Adrenal gland (tissue), 12 donors: ENCODE measurements around the gene RHEX. TPM values are rescaled to one million over a fixed set of nuclear protein-coding genes. Genes with fewer than 3 reads are reported as not detected.

Source experiments
- DNase-seq, 7 donors: peaks; one replicate each; pipeline ENCODE4 v3.0.0-alpha.2; 2019 to 2020
- H3K27ac ChIP-seq, 5 donors: fragments of 200-600 bp; sonication (generic) in 4 of 5; 1 replicate in 3 of 5; 2 replicates in 2 of 5; pipeline versions ENCODE4 v1.5.1 to v1.8.0; 2016 to 2020; ENCODE audit warnings: mild to moderate bottlenecking in 1 of 5
- H3K27me3 ChIP-seq: fragments of 200-600 bp; 2 replicates; pipeline ENCODE4 v1.8.0; 2021
- H3K36me3 ChIP-seq, 2 donors: fragments of 200-600 bp; replicated peaks in 1 of 2; 1 replicate in 1 of 2; 2 replicates in 1 of 2; pipeline versions ENCODE4 v1.5.1 to v1.8.0; 2018 to 2022
- H3K4me1 ChIP-seq, 2 donors: fragments of 200-600 bp; replicated peaks in 1 of 2; 1 replicate in 1 of 2; 2 replicates in 1 of 2; pipeline versions ENCODE4 v1.5.1 to v1.8.0; 2018 to 2021
- H3K4me3 ChIP-seq, 4 donors: fragments of 200-600 bp; sonication (generic) in 3 of 4; one replicate each; pipeline ENCODE4 v1.5.1; 2016 to 2018
- H3K9me3 ChIP-seq, 3 donors: fragments of 200-600 bp; sonication (generic) in 1 of 3; replicated peaks in 1 of 3; 1 replicate in 2 of 3; 2 replicates in 1 of 3; pipeline versions ENCODE4 v1.5.1 to v1.8.0; 2016 to 2021
- CTCF ChIP-seq, 6 experiments: fragments of 450-650 bp in 4 of 6; fragments of 200-600 bp in 2 of 6; sonication (generic) in 1 of 6; IDR thresholded peaks; 1 replicate in 5 of 6; 2 replicates in 1 of 6; pipeline versions ENCODE4 v1.5.1 to v1.8.0; 2016 to 2021; ENCODE audit warnings: antibody characterized with exemption in 6 of 6, mild to moderate bottlenecking in 2 of 6, moderate library complexity in 1 of 6
- POLR2A ChIP-seq, 2 donors: fragments of 450-650 bp; IDR thresholded peaks; one replicate each; pipeline ENCODE4 v1.6.1; 2017; ENCODE audit warnings: antibody characterized with exemption in 2 of 2, mild to moderate bottlenecking in 2 of 2, moderate library complexity in 1 of 2
- WGBS, 4 donors: extraction: QIAGEN DNeasy Blood & Tissue Kit in 2 of 4; methylation state at CpG; one replicate each; pipeline versions ENCODE4 v1.1.5 to v1.1.7; 2013 to 2017; 5-methylcytosine and 5-hydroxymethylcytosine counted together
- intact Hi-C, 2 donors: fragments of 100-400 bp; cut with DNase I; formaldehyde crosslinking; loops; one replicate each; pipeline versions ENCODE4 v1.14.1 to v1.15.0; 2022 to 2023
- polyA plus RNA-seq, 3 donors: library from polyadenylated mRNA; stranded (reverse); fragments of 200-250 nt in 2 of 3; fragments of 350-450 nt in 1 of 3; fragmentation: Illumina TruSeq in 1 of 3; extraction: RNeasy Lipid Tissue Mini Kit (QIAGEN cat#74804) in 1 of 3; gene quantifications; one replicate each; pipeline ENCODE4 v1.2.3, GENCODE V29; 2013 to 2014
- total RNA-seq, 9 donors: library from RNA; depleted of rRNA in 4 of 9; stranded (reverse); fragments of >200 nt in 4 of 9; fragments of 120-200 nt in 1 of 9; fragmentation: NEBNext Ultra II Directional in 1 of 9; extraction: Animal tissue kit (Norgen Biotek cat#: 25700) in 1 of 9; gene quantifications; one replicate each; pipeline versions ENCODE4 v1.1.0 to v1.2.4, GENCODE V29; 2013 to 2023
- donor health status: healthy with polysubstance abuse.
- donor health status: Bipolar disorder and iron deficiency.
- donor health status: DM: yes; HTN: yes; CAD: no.
- donor health status: DM: no; HTN: no; CAD: no.
- donor health status: DM: no; HTN: no; CAD: no.
- donor health status: DM: yes; HTN: yes; CAD: no.

Gene RHEX
- total and polyA plus RNA-seq, 12 donors = 0.13 to 0.33 (median 0.17) TPM; not detected in 9

DNA sequence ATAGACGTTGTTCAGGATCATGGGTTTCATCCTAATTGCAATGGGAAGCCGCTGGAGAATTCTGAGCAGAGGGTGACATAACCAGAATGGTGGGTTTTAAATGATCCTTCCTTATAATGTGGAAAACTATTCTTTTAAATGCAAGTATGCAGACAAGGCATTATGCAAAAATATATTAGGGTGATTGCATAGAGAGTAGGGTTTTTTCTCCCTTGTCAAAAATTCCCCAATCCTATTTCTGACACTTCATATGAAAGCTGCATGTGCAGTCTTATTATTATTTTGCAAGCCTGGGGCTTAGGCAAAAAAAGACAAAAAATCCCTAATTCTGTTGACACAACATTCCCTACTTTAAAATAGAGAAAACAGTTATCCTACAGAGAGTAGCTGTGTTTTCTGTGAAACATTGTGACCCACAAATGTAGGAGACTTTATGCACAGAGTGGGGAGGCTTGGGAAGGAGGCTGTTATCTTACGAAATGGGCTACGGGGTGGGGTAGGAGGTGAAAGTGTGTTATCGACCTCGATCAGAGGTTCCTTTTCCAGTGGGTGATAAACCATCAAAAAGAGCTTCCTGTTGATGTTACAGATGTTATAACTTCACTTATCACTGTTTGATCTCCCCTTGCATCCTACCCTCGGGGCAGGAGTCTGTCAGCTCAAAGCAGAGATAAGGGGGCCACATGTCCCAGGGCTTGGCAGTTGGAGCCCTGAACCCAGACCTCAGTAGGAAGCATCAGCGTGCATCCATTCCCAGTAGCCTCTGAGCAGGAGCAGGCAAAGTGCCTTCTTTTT is 27.2 kb downstream of the RHEX start:
- Histone ChIP-seq H3K36me3 (no peaks in the 10 kb centered on the region), H3K4me1 (no peaks in the 10 kb centered on the region), H3K27me3 (peaks cover 12% of the 10 kb centered on the region), H3K9me3 (no peaks in the 10 kb centered on the region), H3K27ac (no peak overlapping the region), H3K4me3 (no peak overlapping the region)
- TF ChIP-seq CTCF (IDR thresholded peaks at IDR 0.05) = no peak
- TF ChIP-seq POLR2A (IDR thresholded peaks at IDR 0.05) = no peak
- WGBS, 4 donors = 39 to 56% (median 43%) methylated on average over 8 of the region's 8 CpGs
- no peak for DNase-seq
- intact Hi-C loops = no loop called here

- no peak for DNase-seq
These were observed 28.9 kb downstream of the RHEX start for GRCh38 chr1:206081856-206082255.

DNA sequence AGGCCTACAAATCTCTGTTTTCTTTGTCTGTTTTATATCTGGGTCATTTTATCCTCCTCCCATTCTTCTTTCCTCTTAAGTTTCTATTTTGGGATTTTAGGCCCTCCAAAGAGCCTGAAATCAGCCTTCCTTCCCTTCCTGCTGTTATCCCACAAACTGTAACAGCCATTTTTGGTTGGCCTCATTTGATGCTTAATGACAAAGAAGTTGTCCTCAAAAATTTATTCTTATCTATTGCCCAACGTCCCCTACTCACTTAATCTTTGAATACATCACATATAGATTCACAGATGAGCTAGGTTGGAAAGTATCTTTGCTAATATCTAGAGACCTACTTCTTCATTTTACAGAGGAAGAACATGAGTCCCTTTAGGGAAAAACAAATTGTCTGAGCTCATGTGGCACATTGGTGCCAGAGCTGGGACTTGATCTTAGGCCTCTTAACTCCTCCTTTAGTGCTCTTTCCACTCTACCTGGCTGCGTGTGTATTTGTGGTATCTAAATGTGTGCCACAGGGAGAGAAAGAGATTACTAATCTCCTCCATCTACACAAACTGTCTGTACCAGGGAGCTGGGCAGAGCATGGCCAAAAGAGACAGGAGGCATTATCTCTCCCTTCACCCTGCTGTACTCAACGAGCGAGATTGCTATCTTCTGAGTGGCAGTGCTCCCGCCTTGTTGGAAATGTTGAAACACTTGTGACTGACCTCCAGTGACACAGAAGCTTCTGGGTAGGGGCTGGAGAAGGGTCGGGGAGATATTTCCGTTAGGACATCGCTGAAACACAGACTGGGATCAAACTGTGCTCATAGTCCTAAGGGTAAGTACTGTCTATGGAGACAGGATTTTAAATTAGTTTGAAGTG is 30.1 kb downstream of the RHEX start:
- TF ChIP-seq CTCF (IDR thresholded peaks at IDR 0.05) (no peak), POLR2A (IDR thresholded peaks at IDR 0.05) (no peak)
- H3K9me3 ChIP-seq = no peaks in the 10 kb centered on the region
- no peak overlapping the region for H3K4me3 ChIP-seq
- WGBS, 4 donors = 64 to 75% (median 69%) methylated on average over 8 of the region's 8 CpGs
- H3K36me3 ChIP-seq = no peaks in the 10 kb centered on the region
- no peaks in the 10 kb centered on the region for H3K4me1 ChIP-seq
- no peak for DNase-seq
- H3K27me3 ChIP-seq = peaks cover 3% of the 10 kb centered on the region
- no peak overlapping the region for H3K27ac ChIP-seq
- intact Hi-C loops = no loop called here

More at GRCh38 chr1:206081856-206082255, 28.9 kb downstream of the RHEX start:
- intact Hi-C loops = no loop called here
- no peaks in the 10 kb centered on the region for H3K4me1 ChIP-seq
- H3K36me3 ChIP-seq = no peaks in the 10 kb centered on the region
- peaks cover 5% of the 10 kb centered on the region for H3K27me3 ChIP-seq
- TF ChIP-seq POLR2A (IDR thresholded peaks at IDR 0.05) (no peak), CTCF (IDR thresholded peaks at IDR 0.05) (no peak)
- H3K4me3 ChIP-seq = no peak overlapping the region
- no peaks in the 10 kb centered on the region for H3K9me3 ChIP-seq
- H3K27ac ChIP-seq = no peak overlapping the region
- 81 to 86% (median 86%) methylated on average over 5 of the region's 5 CpGs for WGBS, 4 donors

- Histone ChIP-seq H3K27ac (no peak overlapping the region), H3K27me3 (no peaks in the 10 kb centered on the region), H3K4me3 (no peak overlapping the region), H3K4me1 (no peaks in the 10 kb centered on the region), H3K9me3 (no peaks in the 10 kb centered on the region), H3K36me3 (no peaks in the 10 kb centered on the region)
- DNase-seq = no peak
- 85 to 93% (median 89%) methylated on average over 2 of the region's 2 CpGs for WGBS, 4 donors
- TF ChIP-seq CTCF (IDR thresholded peaks at IDR 0.05) (no peak), POLR2A (IDR thresholded peaks at IDR 0.05) (no peak)
- intact Hi-C loops = no loop called here
These were observed 30.8 kb downstream of the RHEX start for GRCh38 chr1:206083750-206084149.
